H9 (cell line): ENCODE data around the gene KAZN. TPM values are rescaled to one million over a fixed set of nuclear protein-coding genes. Genes with fewer than 3 reads are reported as not detected.

Source experiments
- DNase-seq: peaks from one replicate; pipeline ENCODE4 v3.0.0-alpha.2; 2017
- H2AFZ ChIP-seq: one replicate; pipeline ENCODE4 v1.6.1; 2013; ENCODE audit warnings: mild to moderate bottlenecking, low read length, control low read depth, moderate library complexity
- H2AK5ac ChIP-seq: 2 replicates; pipeline ENCODE4 v1.6.1; 2013; ENCODE audit warnings: low read length, control low read depth, mixed read lengths; ENCODE audit not compliant: insufficient read length
- H2BK120ac ChIP-seq: one replicate; pipeline ENCODE4 v1.6.1; 2013; ENCODE audit warnings: low read depth, mild to moderate bottlenecking, low read length, control low read depth, inconsistent platforms; ENCODE audit not compliant: poor library complexity, severe bottlenecking
- H2BK12ac ChIP-seq: 2 replicates; pipeline ENCODE4 v1.6.1; 2013; ENCODE audit warnings: low read length, control low read depth, mixed read lengths, low read depth; ENCODE audit not compliant: insufficient read length
- H2BK15ac ChIP-seq: 2 replicates; pipeline ENCODE4 v1.6.1; 2013; ENCODE audit warnings: low read depth, low read length, control low read depth
- H2BK20ac ChIP-seq: one replicate; pipeline ENCODE4 v1.6.1; 2013; ENCODE audit warnings: low read depth, mild to moderate bottlenecking, low read length, control low read depth, inconsistent platforms; ENCODE audit not compliant: poor library complexity, severe bottlenecking
- H2BK5ac ChIP-seq: 2 replicates; pipeline ENCODE4 v1.6.1; 2013; ENCODE audit warnings: low read length, control low read depth, mixed read lengths; ENCODE audit not compliant: insufficient read length
- H3K14ac ChIP-seq: 2 replicates; pipeline ENCODE4 v1.6.1; 2013; ENCODE audit warnings: low read length, control low read depth; ENCODE audit not compliant: insufficient read depth
- H3K18ac ChIP-seq: 2 replicates; pipeline ENCODE4 v1.6.1; 2013; ENCODE audit warnings: low read depth, mild to moderate bottlenecking, mixed read lengths, low read length, control low read depth; ENCODE audit not compliant: insufficient read length
- H3K23ac ChIP-seq: 2 replicates; pipeline ENCODE4 v1.6.1; 2013; ENCODE audit warnings: low read length, control low read depth, mixed read lengths, low read depth; ENCODE audit not compliant: insufficient read length
- H3K23me2 ChIP-seq: 2 replicates; pipeline ENCODE4 v1.6.1; 2013; ENCODE audit warnings: low read depth, mild to moderate bottlenecking, mixed read lengths, low read length, control low read depth; ENCODE audit not compliant: insufficient read length, poor library complexity, severe bottlenecking
- H3K27ac ChIP-seq: 2 replicates; pipeline ENCODE4 v1.5.1; 2013; ENCODE audit warnings: low read length, control low read depth, mixed read lengths, low read depth; ENCODE audit not compliant: insufficient read length
- H3K27me3 ChIP-seq: 2 replicates; pipeline ENCODE4 v1.6.1; 2013; ENCODE audit warnings: low read length, control low read depth, inconsistent platforms; ENCODE audit not compliant: insufficient read depth
- H3K4ac ChIP-seq: 2 replicates; pipeline ENCODE4 v1.6.1; 2013; ENCODE audit warnings: low read depth, mild to moderate bottlenecking, control low read depth, inconsistent platforms, low read length, moderate library complexity
- H3K4me1 ChIP-seq: 2 replicates; pipeline ENCODE4 v1.6.1; 2013; ENCODE audit warnings: low read length, control low read depth, inconsistent platforms; ENCODE audit not compliant: insufficient read depth
- H3K4me2 ChIP-seq: 2 replicates; pipeline ENCODE4 v1.6.1; 2013; ENCODE audit warnings: low read length, control low read depth, mixed read lengths; ENCODE audit not compliant: insufficient read length, insufficient read depth
- H3K56ac ChIP-seq: 2 replicates; pipeline ENCODE4 v1.6.1; 2013; ENCODE audit warnings: low read depth, mild to moderate bottlenecking, mixed read lengths, low read length, control low read depth; ENCODE audit not compliant: insufficient read length
- H3K79me1 ChIP-seq: 2 replicates; pipeline ENCODE4 v1.6.1; 2013; ENCODE audit warnings: low read depth, mild to moderate bottlenecking, moderate library complexity, low read length, control low read depth, inconsistent platforms; ENCODE audit not compliant: insufficient read depth, poor library complexity, severe bottlenecking
- H3K79me2 ChIP-seq: 2 replicates; pipeline ENCODE4 v1.6.1; 2013; ENCODE audit warnings: low read length, control low read depth, inconsistent platforms; ENCODE audit not compliant: insufficient read depth
- H3K9ac ChIP-seq: 2 replicates; pipeline ENCODE4 v1.6.1; 2013; ENCODE audit warnings: low read length, control low read depth, mixed read lengths; ENCODE audit not compliant: insufficient read length; ENCODE audit errors: extremely low read depth
- H3K9me3 ChIP-seq: one replicate; pipeline ENCODE4 v1.6.1; 2013; ENCODE audit warnings: low read depth, low read length, inconsistent platforms; ENCODE audit not compliant: control insufficient read depth
- H3T11ph ChIP-seq: one replicate; pipeline ENCODE4 v1.6.1; 2013; ENCODE audit warnings: mild to moderate bottlenecking, low read length, control low read depth, inconsistent platforms
- H4K20me1 ChIP-seq: one replicate; pipeline ENCODE4 v1.6.1; 2013; ENCODE audit not compliant: control insufficient read depth, insufficient read length, insufficient read depth
- H4K5ac ChIP-seq: 2 replicates; pipeline ENCODE4 v1.6.1; 2013; ENCODE audit warnings: low read depth, mild to moderate bottlenecking, mixed read lengths, low read length, control low read depth; ENCODE audit not compliant: insufficient read length
- H4K8ac ChIP-seq: replicated peaks from 2 replicates; pipeline ENCODE4 v1.6.1; 2013; ENCODE audit warnings: low read length, control low read depth, mixed read lengths, low read depth; ENCODE audit not compliant: insufficient read length
- H4K91ac ChIP-seq: 2 replicates; pipeline ENCODE4 v1.6.1; 2013; ENCODE audit warnings: low read depth, mild to moderate bottlenecking, moderate library complexity, mixed read lengths, low read length, control low read depth; ENCODE audit not compliant: insufficient read length
- H3K27ac Mint-ChIP-seq, 3 experiments: 2 replicates in 2 of 3; 3 replicates in 1 of 3; pipeline ENCODE4 v1.8.0; 2020 to 2021; ENCODE audit warnings: mixed read lengths in 3 of 3, mild to moderate bottlenecking in 1 of 3, moderate library complexity in 1 of 3
- H3K27me3 Mint-ChIP-seq: 2 replicates; pipeline ENCODE4 v1.8.0; 2021; ENCODE audit warnings: low read depth, mild to moderate bottlenecking, moderate library complexity, mixed read lengths
- H3K36me3 Mint-ChIP-seq, 3 experiments: 2 replicates in 2 of 3; 3 replicates in 1 of 3; pipeline ENCODE4 v1.8.0; 2020 to 2021; ENCODE audit warnings: low read depth in 3 of 3, mixed read lengths in 3 of 3; ENCODE audit not compliant: insufficient read depth in 1 of 3
- H3K4me1 Mint-ChIP-seq, 2 experiments: 2 replicates each; pipeline ENCODE4 v1.8.0; 2020; ENCODE audit warnings: mixed read lengths in 2 of 2
- H3K4me3 Mint-ChIP-seq, 2 experiments: 2 replicates in 1 of 2; 3 replicates in 1 of 2; pipeline ENCODE4 v1.8.0; 2020 to 2021; ENCODE audit warnings: mild to moderate bottlenecking in 2 of 2, mixed read lengths in 2 of 2, moderate library complexity in 1 of 2
- H3K9me3 Mint-ChIP-seq, 2 experiments: 2 replicates in 1 of 2; 3 replicates in 1 of 2; pipeline ENCODE4 v1.8.0; 2020; ENCODE audit warnings: mild to moderate bottlenecking in 2 of 2, mixed read lengths in 2 of 2, moderate library complexity in 1 of 2
- WGBS: extraction: QIAGEN DNeasy Blood & Tissue Kit; methylation state at CpG from one replicate; pipeline ENCODE4 v1.1.7; 2013; ENCODE audit warnings: missing lambda C conversion rate, low lambda C conversion rate, mixed read lengths; ENCODE audit not compliant: insufficient read length; ENCODE audit errors: extremely low coverage; 5-methylcytosine and 5-hydroxymethylcytosine counted together
- total RNA-seq: library from RNA; stranded (reverse); gene quantifications from 2 replicates; pipeline ENCODE4 v1.2.1, GENCODE V29; 2021
- TF ChIP-seq, protein P1 (sequence below): fragments of 200-600 bp; sonication (generic); conservative IDR thresholded peaks from 3 replicates; pipeline ENCODE4 v1.8.0; 2021; ENCODE audit warnings: antibody characterized with exemption, mild to moderate bottlenecking

The KAZN gene
- total RNA-seq, 1 experiment from 2014 or later = 7.6 TPM

DNA sequence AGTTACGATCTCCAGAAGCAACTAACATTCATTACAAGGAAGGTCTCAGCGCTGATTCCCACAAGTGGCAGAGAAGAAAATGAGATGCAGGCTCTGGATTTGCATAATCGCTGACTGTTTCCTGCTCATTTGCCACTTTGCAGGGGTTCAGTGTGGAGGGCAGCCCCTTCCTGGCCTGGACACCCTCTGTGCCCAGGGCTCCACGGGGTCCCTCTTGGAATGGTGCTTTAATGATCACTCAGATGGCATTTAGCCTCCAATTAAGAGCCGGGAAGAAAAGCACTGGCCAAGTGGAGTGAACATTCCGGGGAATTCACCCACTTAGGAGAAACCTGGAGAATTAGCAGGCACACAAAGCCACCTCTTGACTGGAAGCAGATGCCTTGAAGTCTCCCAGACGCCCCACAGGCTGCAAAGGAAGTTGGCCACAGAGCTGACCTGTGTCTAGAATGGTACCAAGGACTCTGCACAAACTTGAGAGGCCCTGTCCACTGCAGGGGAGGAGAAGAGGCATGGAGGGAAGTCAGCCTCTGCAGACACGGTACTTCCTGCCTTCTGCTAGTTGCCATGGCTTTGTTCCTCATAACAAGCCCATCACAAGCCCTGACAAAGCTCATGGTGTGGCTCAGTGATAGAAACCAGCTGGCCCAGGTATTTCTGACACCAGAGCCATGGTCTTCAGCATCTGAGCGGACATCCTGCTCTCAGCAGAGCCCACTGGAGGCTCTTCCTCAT, 157.2 kb downstream of the KAZN start:
- Histone ChIP-seq H3T11ph (no peak overlapping the region), H3K9me3 (no peaks in the 10 kb centered on the region), H3K23ac (no peak overlapping the region), H3K14ac (no peak overlapping the region; the same call in 1 of the 2 replicates), H3K18ac (no peak overlapping the region), H3K56ac (no peak overlapping the region), H3K79me2 (0 out of 2 replicates have a peak, but pooled peaks cover 2% of the 10 kb centered on the region), H4K8ac (no peak overlapping the region), H2BK15ac (no peak overlapping the region), H2BK20ac (no peak overlapping the region), H3K4me1 (peaks cover 11% of the 10 kb centered on the region), H3K79me1 (no peaks in the 10 kb centered on the region), H2BK5ac (no peak overlapping the region), H2AFZ (no peak overlapping the region), H2AK5ac (no peak overlapping the region), H4K5ac (no peak overlapping the region), H3K4ac (no peak overlapping the region), H3K4me2 (no peak overlapping the region), H4K20me1 (no peaks in the 10 kb centered on the region), H3K9ac (no peak overlapping the region), H4K91ac (no peak overlapping the region), H3K27me3 (no peaks in the 10 kb centered on the region), H2BK120ac (no peak overlapping the region), H3K27ac (no peak overlapping the region), H2BK12ac (no peak overlapping the region), H3K23me2 (no peaks in the 10 kb centered on the region)
- no peak overlapping the region for H3K27ac Mint-ChIP-seq
- no CpG with 5 or more reads among the region's 9 CpGs for WGBS
- TF ChIP-seq, protein P1, sequence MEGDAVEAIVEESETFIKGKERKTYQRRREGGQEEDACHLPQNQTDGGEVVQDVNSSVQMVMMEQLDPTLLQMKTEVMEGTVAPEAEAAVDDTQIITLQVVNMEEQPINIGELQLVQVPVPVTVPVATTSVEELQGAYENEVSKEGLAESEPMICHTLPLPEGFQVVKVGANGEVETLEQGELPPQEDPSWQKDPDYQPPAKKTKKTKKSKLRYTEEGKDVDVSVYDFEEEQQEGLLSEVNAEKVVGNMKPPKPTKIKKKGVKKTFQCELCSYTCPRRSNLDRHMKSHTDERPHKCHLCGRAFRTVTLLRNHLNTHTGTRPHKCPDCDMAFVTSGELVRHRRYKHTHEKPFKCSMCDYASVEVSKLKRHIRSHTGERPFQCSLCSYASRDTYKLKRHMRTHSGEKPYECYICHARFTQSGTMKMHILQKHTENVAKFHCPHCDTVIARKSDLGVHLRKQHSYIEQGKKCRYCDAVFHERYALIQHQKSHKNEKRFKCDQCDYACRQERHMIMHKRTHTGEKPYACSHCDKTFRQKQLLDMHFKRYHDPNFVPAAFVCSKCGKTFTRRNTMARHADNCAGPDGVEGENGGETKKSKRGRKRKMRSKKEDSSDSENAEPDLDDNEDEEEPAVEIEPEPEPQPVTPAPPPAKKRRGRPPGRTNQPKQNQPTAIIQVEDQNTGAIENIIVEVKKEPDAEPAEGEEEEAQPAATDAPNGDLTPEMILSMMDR = no peak
- peaks cover 2 to 4% of the 10 kb centered on the region in 2 experiments; a peak in 2 of 5 replicates for H3K9me3 Mint-ChIP-seq
- DNase-seq = no peak
- H3K4me3 Mint-ChIP-seq = no peak overlapping the region
- H3K27me3 Mint-ChIP-seq = peaks cover 1% of the 10 kb centered on the region
- peaks cover 0 to 5% (median 0%) of the 10 kb centered on the region in 3 experiments; a peak in 2 of 7 replicates for H3K36me3 Mint-ChIP-seq
- peaks cover 49 to 51% of the 10 kb centered on the region in 2 experiments for H3K4me1 Mint-ChIP-seq
